ENCODE measurements around the gene ZNF532.

ZNF532 gene

GRCh38 chr18:58951986-58952702 lies 87.5 kb downstream of the ZNF532 start:
- DNase-seq, result no peak

- no peak for DNase-seq
These were observed 88.2 kb downstream of the ZNF532 start for GRCh38 chr18:58952858-58953257.

GRCh38 chr18:58953627-58954026 lies 89.0 kb downstream of the ZNF532 start:
- DNase-seq, result peak; percentile 57

GRCh38 chr18:58955001-58955400 lies 90.3 kb downstream of the ZNF532 start:
- DNase-seq, result no peak

- DNase-seq, result no peak
These were observed 91.1 kb downstream of the ZNF532 start for GRCh38 chr18:58955738-58956137.

- peak; percentile 17 for DNase-seq
These were observed 94.0 kb downstream of the ZNF532 start for GRCh38 chr18:58958628-58959027.

- DNase-seq, result no peak
These were observed 95.8 kb downstream of the ZNF532 start for GRCh38 chr18:58960508-58960907.

GRCh38 chr18:58960946-58961722 lies 96.5 kb downstream of the ZNF532 start:
- no peak for DNase-seq

- DNase-seq, result no peak
These were observed 97.7 kb downstream of the ZNF532 start for GRCh38 chr18:58962336-58962735.

- DNase-seq, result no peak
These were observed 100.8 kb downstream of the ZNF532 start for GRCh38 chr18:58965291-58966004.

- no peak for DNase-seq
These were observed 101.5 kb downstream of the ZNF532 start for GRCh38 chr18:58966005-58966677.

- no peak for DNase-seq
These were observed 102.0 kb downstream of the ZNF532 start for GRCh38 chr18:58966704-58967103.

- no peak for DNase-seq
These were observed 103.1 kb downstream of the ZNF532 start for GRCh38 chr18:58967751-58968254.

- no peak for DNase-seq
These were observed 106.5 kb downstream of the ZNF532 start for GRCh38 chr18:58970943-58971790.

GRCh38 chr18:58975296-58975695 lies 110.6 kb downstream of the ZNF532 start:
- no peak for DNase-seq

- no peak for DNase-seq
These were observed 111.1 kb downstream of the ZNF532 start for GRCh38 chr18:58975781-58976180.

GRCh38 chr18:58977223-58977622 lies 112.5 kb downstream of the ZNF532 start:
- DNase-seq, result no peak

GRCh38 chr18:58977801-58978200 lies 113.1 kb downstream of the ZNF532 start:
- DNase-seq, result no peak

- DNase-seq, result no peak
These were observed 114.2 kb downstream of the ZNF532 start for GRCh38 chr18:58978916-58979315.

GRCh38 chr18:58979615-58980014 lies 114.9 kb downstream of the ZNF532 start:
- no peak for DNase-seq

- no peak for DNase-seq
These were observed 116.3 kb downstream of the ZNF532 start for GRCh38 chr18:58980991-58981390.
